ENCODE data around the gene LAMC2.

- TF ChIP-seq, protein P1, sequence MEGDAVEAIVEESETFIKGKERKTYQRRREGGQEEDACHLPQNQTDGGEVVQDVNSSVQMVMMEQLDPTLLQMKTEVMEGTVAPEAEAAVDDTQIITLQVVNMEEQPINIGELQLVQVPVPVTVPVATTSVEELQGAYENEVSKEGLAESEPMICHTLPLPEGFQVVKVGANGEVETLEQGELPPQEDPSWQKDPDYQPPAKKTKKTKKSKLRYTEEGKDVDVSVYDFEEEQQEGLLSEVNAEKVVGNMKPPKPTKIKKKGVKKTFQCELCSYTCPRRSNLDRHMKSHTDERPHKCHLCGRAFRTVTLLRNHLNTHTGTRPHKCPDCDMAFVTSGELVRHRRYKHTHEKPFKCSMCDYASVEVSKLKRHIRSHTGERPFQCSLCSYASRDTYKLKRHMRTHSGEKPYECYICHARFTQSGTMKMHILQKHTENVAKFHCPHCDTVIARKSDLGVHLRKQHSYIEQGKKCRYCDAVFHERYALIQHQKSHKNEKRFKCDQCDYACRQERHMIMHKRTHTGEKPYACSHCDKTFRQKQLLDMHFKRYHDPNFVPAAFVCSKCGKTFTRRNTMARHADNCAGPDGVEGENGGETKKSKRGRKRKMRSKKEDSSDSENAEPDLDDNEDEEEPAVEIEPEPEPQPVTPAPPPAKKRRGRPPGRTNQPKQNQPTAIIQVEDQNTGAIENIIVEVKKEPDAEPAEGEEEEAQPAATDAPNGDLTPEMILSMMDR (IDR thresholded peaks at IDR 0.05), result no peak
- no peak for TF ChIP-seq POLR2A (IDR thresholded peaks at IDR 0.05)
These were observed 36.8 kb downstream of the LAMC2 start for GRCh38 chr1:183222909-183223308.
